Stomach (tissue), 8 donors: Measurements from ENCODE around the gene MSL3B.

Experiments
- DNase-seq, 2 donors: peaks; one replicate each; pipeline versions ENCODE4 v3.0.0 to v3.0.0-alpha.2; 2013 to 2019
- H3K27ac ChIP-seq, 5 donors: fragments of 200-600 bp in 4 of 5; sonication (generic) in 4 of 5; one replicate each; pipeline ENCODE4 v1.5.1; 2013 to 2019; ENCODE audit warnings: mild to moderate bottlenecking in 1 of 5, moderate library complexity in 1 of 5
- H3K27me3 ChIP-seq, 3 donors: fragments of 200-600 bp; sonication (generic); one replicate each; pipeline ENCODE4 v1.5.1; 2017 to 2019; ENCODE audit warnings: mixed run types in 1 of 3
- H3K36me3 ChIP-seq, 4 donors: fragments of 200-600 bp; sonication (generic); 1 replicate in 3 of 4; 2 replicates in 1 of 4; pipeline ENCODE4 v1.5.1; 2016 to 2019
- H3K4me1 ChIP-seq, 4 donors: fragments of 200-600 bp; sonication (generic); one replicate each; pipeline ENCODE4 v1.5.1; 2016 to 2019
- H3K4me3 ChIP-seq, 4 donors: fragments of 200-600 bp; sonication (generic) in 3 of 4; one replicate each; pipeline ENCODE4 v1.5.1; 2016 to 2019; ENCODE audit warnings: mild to moderate bottlenecking in 1 of 4
- H3K9me3 ChIP-seq, 4 donors: fragments of 200-600 bp; sonication (generic); one replicate each; pipeline ENCODE4 v1.5.1; 2016 to 2019
- EP300 ChIP-seq: sonication (generic); formaldehyde crosslinking; IDR thresholded peaks from one replicate; pipeline ENCODE4 v1.6.1; 2017; ENCODE audit warnings: antibody characterized with exemption
- POLR2A ChIP-seq, 4 donors: fragments of 450-650 bp; IDR thresholded peaks; one replicate each; pipeline ENCODE4 v1.6.1; 2016; ENCODE audit warnings: antibody characterized with exemption in 4 of 4, control low read depth in 2 of 4, mild to moderate bottlenecking in 1 of 4, moderate library complexity in 1 of 4
- POLR2AphosphoS5 ChIP-seq, 3 donors: sonication (generic); formaldehyde crosslinking; IDR thresholded peaks; one replicate each; pipeline ENCODE4 v1.6.1; 2016; ENCODE audit warnings: antibody characterized with exemption in 3 of 3
- WGBS, 5 donors: extraction: QIAGEN DNeasy Blood & Tissue Kit in 3 of 5; methylation state at CpG; one replicate each; pipeline versions ENCODE4 v1.1.5 to v1.1.7; 2013 to 2018; 5-methylcytosine and 5-hydroxymethylcytosine counted together
- intact Hi-C: fragments of 100-400 bp; cut with DNase I; formaldehyde crosslinking; loops from one replicate; pipeline ENCODE4 v1.15.1; 2023; ENCODE audit warnings: low total_unique reads
- TF ChIP-seq, protein P1 (sequence below), 7 experiments: fragments of 450-650 bp in 4 of 7; fragments of 200-600 bp in 3 of 7; sonication (generic) in 3 of 7; IDR thresholded peaks; one replicate each; pipeline ENCODE4 v1.5.1; 2016 to 2019; ENCODE audit warnings: antibody characterized with exemption in 7 of 7, control low read depth in 2 of 7, mild to moderate bottlenecking in 1 of 7
- donor health status: healthy with polysubstance abuse.
- donor health status: Bipolar disorder and iron deficiency.
- donor health status: healthy.

MSL3B gene

DNA sequence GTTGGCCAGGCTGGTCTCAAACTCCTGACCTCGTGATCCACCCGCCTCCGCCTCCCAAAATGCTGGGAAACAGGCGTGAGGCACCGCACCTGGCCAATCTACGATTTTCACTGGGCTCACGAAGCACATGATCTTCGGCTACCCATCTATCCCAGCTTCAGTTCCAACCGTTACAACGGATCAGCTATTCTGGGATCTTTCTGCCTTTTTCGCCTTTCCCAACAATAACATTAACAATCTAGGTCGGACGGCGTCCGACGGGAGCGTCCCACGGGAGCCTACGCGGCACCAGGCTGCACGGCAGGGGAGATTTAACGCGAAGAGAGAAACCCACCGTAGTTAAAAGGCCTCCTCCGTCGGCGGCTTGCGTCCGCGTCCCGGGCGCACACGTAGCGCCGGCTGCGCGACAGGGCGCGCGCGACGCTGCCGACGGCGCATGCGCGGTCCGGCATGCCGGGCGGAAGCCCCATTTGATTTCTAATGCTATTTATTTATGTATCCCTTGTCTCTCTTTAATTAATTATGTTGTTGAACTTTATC is at the start of gene MSL3B:
Gene MSL3B, minus strand, starts transcription at position 394 of the 540 bp plus-strand sequence.
- H3K27ac ChIP-seq = peak within 1 kb of the TSS in 3 of 5 donors; percentile 50 to 61 (median 56)
- DNase-seq = peak; percentile 51 to 87

DNA sequence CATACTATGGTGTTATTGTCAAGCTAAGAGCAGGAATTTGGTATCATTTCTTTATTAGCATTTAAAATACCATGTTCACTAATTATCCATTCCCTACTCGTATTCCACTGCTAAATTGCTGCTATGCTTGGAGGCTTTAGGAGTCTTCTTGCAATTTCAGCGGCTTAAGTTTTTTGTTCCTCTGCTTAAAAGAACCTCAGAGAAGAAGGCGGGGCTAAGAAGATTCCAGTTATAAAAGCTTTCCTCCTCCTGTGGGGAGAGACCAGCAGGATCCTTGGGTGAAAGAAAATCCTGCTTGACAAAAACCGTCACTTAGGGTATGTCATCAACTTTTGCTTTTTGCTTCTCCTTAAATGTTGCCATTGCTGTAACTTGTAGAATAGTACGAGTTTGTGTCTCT is 48.9 kb upstream of the MSL3B start, which contains the start of gene TRPM8:
Gene TRPM8, plus strand, starts transcription at position 258 of the 400 bp plus-strand sequence. CDS start 9,165 bp downstream, outside the sequence.
- H3K4me3 ChIP-seq = no peak within 1 kb of the TSS
- DNase-seq = no peak
- H3K27ac ChIP-seq = no peak within 1 kb of the TSS
- peaks cover 0 to 18% (median 0%) of the 10 kb centered on the region in 3 donors for H3K27me3 ChIP-seq
- no peaks in the 10 kb centered on the region for H3K9me3 ChIP-seq
- WGBS, 5 donors = 35 to 42% (median 37%) methylated on average over 5 of the region's 5 CpGs
- H3K4me1 ChIP-seq = no peaks in the 10 kb centered on the region
- intact Hi-C loops = no loop called here
- H3K36me3 ChIP-seq = no peaks in the 10 kb centered on the region
- TF ChIP-seq POLR2A (IDR thresholded peaks at IDR 0.05) = no peak
- TF ChIP-seq EP300 = no peak
- no peak for TF ChIP-seq POLR2AphosphoS5 (IDR thresholded peaks at IDR 0.05)

More for the DNA sequence above, at the start of gene MSL3B:
- H3K9me3 ChIP-seq = peaks cover 0 to 15% (median 11%) of the 10 kb centered on the region in 4 donors
- TF ChIP-seq POLR2A (IDR thresholded peaks at IDR 0.05) = no peak
- peak in 2 of 3 donors; percentile 14 to 40 for TF ChIP-seq POLR2AphosphoS5 (IDR thresholded peaks at IDR 0.05)
- TF ChIP-seq EP300 = no peak
- peak within 1 kb of the TSS; percentile 42 to 60 (median 49) for H3K4me3 ChIP-seq
- peaks cover 0 to 6% (median 0%) of the 10 kb centered on the region in 3 donors for H3K27me3 ChIP-seq
- no peaks in the 10 kb centered on the region for H3K36me3 ChIP-seq
- 6 to 12% (median 10%) methylated on average over 50 of the region's 50 CpGs for WGBS, 5 donors
- peaks cover 0 to 8% (median 0%) of the 10 kb centered on the region in 4 donors for H3K4me1 ChIP-seq
- intact Hi-C loops = no loop called here

DNA sequence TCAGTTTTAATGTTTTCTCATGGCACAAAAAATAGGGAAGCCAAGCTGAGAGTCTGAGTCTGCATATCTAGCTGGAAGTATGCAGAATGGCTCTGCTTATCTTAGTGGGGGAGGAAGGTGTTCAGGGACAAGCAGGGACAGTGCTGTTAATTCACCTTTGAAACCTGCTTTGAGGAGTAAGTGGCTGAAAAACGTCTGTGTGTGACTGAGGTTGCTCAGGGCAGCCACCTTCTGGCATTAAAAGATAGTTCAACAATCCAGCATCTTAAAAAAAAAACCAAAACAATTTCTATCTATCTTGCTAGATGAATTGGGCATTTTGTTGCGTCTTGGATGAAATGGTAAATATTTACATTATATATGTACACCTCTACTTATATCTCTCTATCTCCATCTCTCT is 46.9 kb upstream of the MSL3B start:
- intact Hi-C loops = no loop called here
- no peak overlapping the region for H3K27ac ChIP-seq
- TF ChIP-seq, protein P1, sequence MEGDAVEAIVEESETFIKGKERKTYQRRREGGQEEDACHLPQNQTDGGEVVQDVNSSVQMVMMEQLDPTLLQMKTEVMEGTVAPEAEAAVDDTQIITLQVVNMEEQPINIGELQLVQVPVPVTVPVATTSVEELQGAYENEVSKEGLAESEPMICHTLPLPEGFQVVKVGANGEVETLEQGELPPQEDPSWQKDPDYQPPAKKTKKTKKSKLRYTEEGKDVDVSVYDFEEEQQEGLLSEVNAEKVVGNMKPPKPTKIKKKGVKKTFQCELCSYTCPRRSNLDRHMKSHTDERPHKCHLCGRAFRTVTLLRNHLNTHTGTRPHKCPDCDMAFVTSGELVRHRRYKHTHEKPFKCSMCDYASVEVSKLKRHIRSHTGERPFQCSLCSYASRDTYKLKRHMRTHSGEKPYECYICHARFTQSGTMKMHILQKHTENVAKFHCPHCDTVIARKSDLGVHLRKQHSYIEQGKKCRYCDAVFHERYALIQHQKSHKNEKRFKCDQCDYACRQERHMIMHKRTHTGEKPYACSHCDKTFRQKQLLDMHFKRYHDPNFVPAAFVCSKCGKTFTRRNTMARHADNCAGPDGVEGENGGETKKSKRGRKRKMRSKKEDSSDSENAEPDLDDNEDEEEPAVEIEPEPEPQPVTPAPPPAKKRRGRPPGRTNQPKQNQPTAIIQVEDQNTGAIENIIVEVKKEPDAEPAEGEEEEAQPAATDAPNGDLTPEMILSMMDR (IDR thresholded peaks at IDR 0.05) = no peak
- no peak for TF ChIP-seq POLR2AphosphoS5 (IDR thresholded peaks at IDR 0.05)
- no peak for TF ChIP-seq EP300
- TF ChIP-seq POLR2A (IDR thresholded peaks at IDR 0.05) = no peak
- no peaks in the 10 kb centered on the region for H3K4me1 ChIP-seq
- H3K9me3 ChIP-seq = no peaks in the 10 kb centered on the region
- WGBS, 5 donors = 9 to 19% (median 17%) methylated on average over 2 of the region's 2 CpGs
- H3K27me3 ChIP-seq = peaks cover 0 to 18% (median 0%) of the 10 kb centered on the region in 3 donors
- no peak for DNase-seq
- H3K36me3 ChIP-seq = no peaks in the 10 kb centered on the region
- H3K4me3 ChIP-seq = no peak overlapping the region

DNA sequence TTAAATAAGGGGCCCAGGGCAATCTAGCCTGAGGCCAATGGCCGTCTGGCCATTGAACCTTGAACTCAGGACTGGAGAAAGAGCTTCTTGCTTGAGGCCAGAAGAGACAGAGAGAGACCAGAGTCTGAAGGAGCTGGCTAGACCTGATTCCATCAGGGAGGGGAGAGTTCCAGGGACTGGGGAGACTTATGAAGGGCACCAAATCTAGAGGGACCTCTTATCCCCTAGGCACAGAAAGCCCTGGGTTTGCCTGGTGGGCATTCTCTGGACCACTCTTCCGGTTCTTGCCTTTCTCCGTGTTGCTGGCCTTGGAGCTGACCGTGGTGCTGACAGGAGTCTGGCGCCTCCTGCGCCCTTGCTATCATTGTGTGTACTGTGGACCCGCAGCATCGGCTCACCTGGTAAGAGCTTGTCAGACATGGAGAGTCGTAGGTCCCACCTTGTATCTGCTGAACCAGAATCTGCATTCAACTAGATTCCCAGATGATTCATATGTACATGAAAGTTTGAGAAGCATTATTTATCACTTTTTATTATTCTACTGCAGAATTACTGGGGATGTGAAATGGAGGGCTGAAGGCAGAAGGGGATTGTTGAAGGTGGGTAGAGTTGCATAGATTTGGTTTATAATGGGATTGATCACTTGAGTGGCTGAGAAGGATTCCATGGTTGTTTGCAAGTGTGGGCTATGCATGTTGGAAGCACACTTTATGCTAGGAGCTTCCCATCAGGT is 44.7 kb upstream of the MSL3B start:
- Histone ChIP-seq H3K9me3 (no peaks in the 10 kb centered on the region), H3K36me3 (no peaks in the 10 kb centered on the region), H3K4me3 (no peak overlapping the region), H3K27me3 (peaks cover 0 to 18% (median 0%) of the 10 kb centered on the region in 3 donors), H3K27ac (no peak overlapping the region), H3K4me1 (no peaks in the 10 kb centered on the region)
- WGBS, 5 donors = 7 to 17% (median 11%) methylated on average over 9 of the region's 9 CpGs
- TF ChIP-seq, protein P1 (IDR thresholded peaks at IDR 0.05) = no peak
- TF ChIP-seq EP300 (no peak), POLR2AphosphoS5 (IDR thresholded peaks at IDR 0.05) (no peak), POLR2A (IDR thresholded peaks at IDR 0.05) (no peak)
- peak in 1 of 2 donors; percentile 75 for DNase-seq
- intact Hi-C loops = no loop called here

DNA sequence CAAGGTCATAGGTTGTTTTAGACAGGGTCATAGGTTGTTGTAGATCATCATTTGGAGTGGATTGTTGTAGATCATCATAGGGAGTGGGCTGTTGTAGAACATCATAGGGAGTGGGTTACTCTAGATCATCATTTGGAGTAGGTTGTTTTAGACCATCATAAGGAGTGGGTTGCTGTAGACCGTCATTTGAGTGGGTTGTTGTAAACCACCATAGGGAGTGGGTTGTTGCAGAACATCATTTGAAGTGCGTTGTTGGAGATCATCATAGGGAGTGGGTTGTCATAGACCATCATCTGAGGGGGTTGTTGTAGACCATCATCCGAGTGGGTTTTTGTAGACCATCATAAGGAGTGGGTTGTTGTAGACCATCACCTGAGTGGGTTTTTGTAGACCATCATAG is 39.4 kb upstream of the MSL3B start:
- intact Hi-C loops = no loop called here
- H3K27ac ChIP-seq = no peak overlapping the region
- H3K27me3 ChIP-seq = peaks cover 0 to 2% (median 0%) of the 10 kb centered on the region in 3 donors
- no peak for DNase-seq
- H3K9me3 ChIP-seq = no peaks in the 10 kb centered on the region
- H3K4me1 ChIP-seq = peaks cover 0 to 1% (median 0%) of the 10 kb centered on the region in 4 donors
- no peak for TF ChIP-seq POLR2AphosphoS5 (IDR thresholded peaks at IDR 0.05)
- TF ChIP-seq, protein P1 (IDR thresholded peaks at IDR 0.05) = no peak
- TF ChIP-seq EP300 = no peak
- no peak for TF ChIP-seq POLR2A (IDR thresholded peaks at IDR 0.05)
- H3K36me3 ChIP-seq = no peaks in the 10 kb centered on the region
- 74 to 91% (median 89%) methylated on average over 3 of the region's 3 CpGs for WGBS, 5 donors
- no peak overlapping the region for H3K4me3 ChIP-seq
